Measurements from ENCODE around the gene ZFYVE28. TPM values are rescaled to one million over a fixed set of nuclear protein-coding genes. Genes with fewer than 3 reads are reported as not detected.

ZFYVE28 gene
- total RNA-seq, 1 experiment from 2014 or later = 0.82 TPM

DNA sequence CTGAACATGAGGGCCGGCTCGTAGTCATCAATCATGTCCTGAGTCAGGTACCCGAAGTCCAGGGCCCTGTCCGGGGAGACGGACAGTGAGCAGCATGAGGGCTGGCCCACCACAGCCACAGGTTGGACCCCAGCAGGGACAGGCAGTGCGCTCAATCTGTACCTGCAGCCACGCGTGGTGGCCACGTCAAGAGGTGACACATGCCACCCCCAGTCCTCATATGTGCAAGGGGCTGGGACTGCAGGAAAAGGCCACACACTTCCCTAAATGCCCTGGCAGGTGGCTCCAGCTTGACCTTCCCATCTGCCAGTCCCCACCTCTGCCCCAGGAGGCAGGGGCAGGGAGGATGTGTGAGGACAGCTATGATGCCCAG, 82.7 kb downstream of the ZFYVE28 start:
- BruUV-seq (replicated peaks) = no TSS peak
- Mint-ChIP-seq H3K9me3 (ENCODE audit: unreplicated experiment) (no peaks in the 10 kb centered on the region), H3K27ac (ENCODE audit: unreplicated experiment) (no peak overlapping the region), H3K4me3 (ENCODE audit: unreplicated experiment) (no peak overlapping the region), H3K27me3 (ENCODE audit: insufficient read depth, unreplicated experiment) (no peaks in the 10 kb centered on the region), H3K36me3 (ENCODE audit: insufficient read depth, unreplicated experiment) (no peaks in the 10 kb centered on the region), H3K4me1 (ENCODE audit: low read depth, unreplicated experiment) (peaks cover under 1% of the 10 kb centered on the region)
- CTCF ChIA-PET = no interaction called here
- no peaks in the 10 kb centered on the region for H3K36me3 ChIP-seq (ENCODE audit: control insufficient read depth, insufficient read depth, low read length)
- no peak for TF ChIP-seq CTCF (IDR thresholded peaks at IDR 0.05; ENCODE audit: insufficient read depth in 1 of 2, low read depth in 1 of 2, low read length in 1 of 2, severe bottlenecking in 1 of 2, unreplicated experiment in 1 of 2)
- no peaks in the 10 kb centered on the region for H3K4me1 ChIP-seq
- no peak for DNase-seq
- no peaks in the 10 kb centered on the region for H3K9me3 ChIP-seq
- H3K4me3 ChIP-seq (ENCODE audit: low read depth, low read length) = no peak overlapping the region
- H3K27me3 ChIP-seq (replicated peaks; ENCODE audit: control insufficient read depth, insufficient read depth, low read length) = no peaks in the 10 kb centered on the region
- intact Hi-C loops (cut with micrococcal nuclease; ENCODE audit: unreplicated experiment) = no loop called here
- POLR2A ChIA-PET = no interaction called here

DNA sequence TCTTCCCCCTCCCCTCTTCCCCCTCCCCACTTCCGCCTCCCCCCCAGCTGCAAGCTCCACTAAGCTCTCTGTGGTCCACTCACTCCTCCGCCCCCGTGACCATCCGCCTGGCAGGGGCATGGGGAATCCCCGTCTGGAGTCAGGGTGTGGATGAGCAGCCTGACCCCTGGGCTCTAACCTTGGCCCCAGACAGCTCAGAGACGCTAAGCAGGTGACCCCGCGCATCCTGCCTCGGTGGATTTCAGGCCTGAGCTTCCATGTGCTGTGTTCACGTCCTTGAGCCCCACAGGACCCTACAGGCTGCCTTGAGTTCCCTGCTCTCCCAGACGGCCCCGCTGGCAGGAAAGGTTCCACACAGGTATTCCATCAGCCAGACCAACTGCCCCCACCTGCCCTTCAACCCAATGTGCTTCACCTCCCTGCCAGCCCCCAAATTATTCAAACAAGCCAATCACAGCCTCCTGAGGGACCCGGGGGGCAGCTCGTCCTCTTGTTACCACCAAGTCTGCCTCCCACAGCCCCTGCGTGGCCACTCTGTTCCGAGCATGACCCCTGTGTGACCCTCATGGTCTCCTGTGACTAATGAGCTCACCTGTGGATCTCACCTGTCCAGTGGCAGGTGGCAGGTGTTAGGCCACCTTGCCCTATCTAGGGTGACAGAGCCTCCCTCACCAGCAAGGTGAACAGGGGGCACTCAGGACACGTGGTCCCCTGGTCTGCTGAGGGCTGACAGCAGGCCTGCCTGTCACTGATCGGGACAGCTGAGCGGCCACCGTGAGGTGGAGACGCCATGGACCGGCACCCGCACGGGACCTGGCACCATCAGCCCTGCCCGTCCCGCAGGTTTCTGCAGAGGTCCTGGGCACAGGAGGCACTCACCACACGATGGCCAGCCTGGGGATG, 83.4 kb downstream of the ZFYVE28 start:
- POLR2A ChIA-PET = no interaction called here
- Mint-ChIP-seq H3K27ac (ENCODE audit: unreplicated experiment) (no peak overlapping the region), H3K4me3 (ENCODE audit: unreplicated experiment) (no peak overlapping the region), H3K27me3 (ENCODE audit: insufficient read depth, unreplicated experiment) (no peaks in the 10 kb centered on the region), H3K36me3 (ENCODE audit: insufficient read depth, unreplicated experiment) (no peaks in the 10 kb centered on the region), H3K9me3 (ENCODE audit: unreplicated experiment) (no peaks in the 10 kb centered on the region), H3K4me1 (ENCODE audit: low read depth, unreplicated experiment) (peaks cover 7% of the 10 kb centered on the region)
- DNase-seq = no peak
- no peak overlapping the region for H3K4me3 ChIP-seq (ENCODE audit: low read depth, low read length)
- H3K36me3 ChIP-seq (ENCODE audit: control insufficient read depth, insufficient read depth, low read length) = no peaks in the 10 kb centered on the region
- H3K27me3 ChIP-seq (replicated peaks; ENCODE audit: control insufficient read depth, insufficient read depth, low read length) = no peaks in the 10 kb centered on the region
- no TSS peak for BruUV-seq (replicated peaks)
- no peaks in the 10 kb centered on the region for H3K9me3 ChIP-seq
- no peaks in the 10 kb centered on the region for H3K4me1 ChIP-seq
- intact Hi-C loops (cut with micrococcal nuclease; ENCODE audit: unreplicated experiment) = no loop called here
- TF ChIP-seq CTCF (IDR thresholded peaks at IDR 0.05; ENCODE audit: insufficient read depth in 1 of 2, low read depth in 1 of 2, low read length in 1 of 2, severe bottlenecking in 1 of 2, unreplicated experiment in 1 of 2) = no peak
- CTCF ChIA-PET = no interaction called here

- H3K27me3 ChIP-seq (replicated peaks; ENCODE audit: control insufficient read depth, insufficient read depth, low read length) = no peaks in the 10 kb centered on the region
- no peaks in the 10 kb centered on the region for H3K27me3 Mint-ChIP-seq (ENCODE audit: insufficient read depth, unreplicated experiment)
Observed at GRCh38 chr4:2333916-2334644, 84.4 kb downstream of the ZFYVE28 start.

More at GRCh38 chr4:2333916-2334644, 84.4 kb downstream of the ZFYVE28 start:
- H3K4me1 Mint-ChIP-seq (ENCODE audit: low read depth, unreplicated experiment) = peaks cover 12% of the 10 kb centered on the region
- no peak for TF ChIP-seq CTCF (IDR thresholded peaks at IDR 0.05; ENCODE audit: insufficient read depth in 1 of 2, low read depth in 1 of 2, low read length in 1 of 2, severe bottlenecking in 1 of 2, unreplicated experiment in 1 of 2)
- POLR2A ChIA-PET = no interaction called here
- no peaks in the 10 kb centered on the region for H3K36me3 Mint-ChIP-seq (ENCODE audit: insufficient read depth, unreplicated experiment)
- peaks cover 2% of the 10 kb centered on the region for H3K9me3 Mint-ChIP-seq (ENCODE audit: unreplicated experiment)
- no peaks in the 10 kb centered on the region for H3K9me3 ChIP-seq
- H3K4me1 ChIP-seq = no peaks in the 10 kb centered on the region
- intact Hi-C loops (cut with micrococcal nuclease; ENCODE audit: unreplicated experiment) = no loop called here
- CTCF ChIA-PET = no interaction called here
- no peak for DNase-seq
- H3K27ac Mint-ChIP-seq (ENCODE audit: unreplicated experiment) = no peak overlapping the region
- H3K4me3 Mint-ChIP-seq (ENCODE audit: unreplicated experiment) = no peak overlapping the region
- H3K36me3 ChIP-seq (ENCODE audit: control insufficient read depth, insufficient read depth, low read length) = no peaks in the 10 kb centered on the region
- no peak overlapping the region for H3K4me3 ChIP-seq (ENCODE audit: low read depth, low read length)
- no TSS peak for BruUV-seq (replicated peaks)

Measured in Caco-2 (cell line).